HEK293 (cell line): ENCODE measurements around the gene FKBP9.

Source experiments
- ZNF175 ChIP-seq: fragments of 450-650 bp; formaldehyde crosslinking; IDR thresholded peaks from 2 replicates; pipeline ENCODE4 v1.5.1; 2016; ENCODE audit warnings: missing biosample characterization, missing genetic modification characterization
- TF ChIP-seq, protein P1 (sequence below): fragments of 450-650 bp; formaldehyde crosslinking; IDR thresholded peaks from 2 replicates; pipeline ENCODE4 v1.5.1; 2016; ENCODE audit warnings: missing biosample characterization, missing genetic modification characterization

DNA sequence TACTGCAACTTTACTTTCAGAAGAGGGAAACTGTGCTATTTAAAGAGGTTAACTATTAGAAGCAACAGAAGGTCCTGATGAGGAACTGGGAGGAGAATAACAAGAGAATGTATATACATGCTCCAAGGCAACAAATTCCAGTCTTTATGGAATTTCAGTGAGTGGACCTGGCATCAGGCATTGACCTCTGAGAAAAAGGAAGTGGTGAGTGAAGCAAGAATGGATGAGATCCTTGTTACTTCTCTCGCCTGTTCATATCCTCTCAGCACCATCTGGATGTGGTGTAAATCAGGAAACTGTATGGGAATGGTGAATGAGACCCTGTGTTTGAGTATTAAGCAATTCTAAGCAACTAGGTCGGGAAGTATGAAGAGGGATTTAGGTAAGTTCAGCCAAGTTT, 35.3 kb upstream of the FKBP9 start:
- TF ChIP-seq, protein P1, sequence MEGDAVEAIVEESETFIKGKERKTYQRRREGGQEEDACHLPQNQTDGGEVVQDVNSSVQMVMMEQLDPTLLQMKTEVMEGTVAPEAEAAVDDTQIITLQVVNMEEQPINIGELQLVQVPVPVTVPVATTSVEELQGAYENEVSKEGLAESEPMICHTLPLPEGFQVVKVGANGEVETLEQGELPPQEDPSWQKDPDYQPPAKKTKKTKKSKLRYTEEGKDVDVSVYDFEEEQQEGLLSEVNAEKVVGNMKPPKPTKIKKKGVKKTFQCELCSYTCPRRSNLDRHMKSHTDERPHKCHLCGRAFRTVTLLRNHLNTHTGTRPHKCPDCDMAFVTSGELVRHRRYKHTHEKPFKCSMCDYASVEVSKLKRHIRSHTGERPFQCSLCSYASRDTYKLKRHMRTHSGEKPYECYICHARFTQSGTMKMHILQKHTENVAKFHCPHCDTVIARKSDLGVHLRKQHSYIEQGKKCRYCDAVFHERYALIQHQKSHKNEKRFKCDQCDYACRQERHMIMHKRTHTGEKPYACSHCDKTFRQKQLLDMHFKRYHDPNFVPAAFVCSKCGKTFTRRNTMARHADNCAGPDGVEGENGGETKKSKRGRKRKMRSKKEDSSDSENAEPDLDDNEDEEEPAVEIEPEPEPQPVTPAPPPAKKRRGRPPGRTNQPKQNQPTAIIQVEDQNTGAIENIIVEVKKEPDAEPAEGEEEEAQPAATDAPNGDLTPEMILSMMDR, result no peak
- no peak for TF ChIP-seq ZNF175 (tag by site-specific recombination)
